ENCODE data around the gene SNIP1.
"Not testable (repeated sequence)": the region's sequence is repeated elsewhere in the genome, so short reads cannot be mapped to it uniquely, and the experiment has no call there.

SNIP1 gene

GRCh38 chr1:37564892-37565291 lies 10.8 kb upstream of the SNIP1 start:
- no peak overlapping the region for H3K4me3 ChIP-seq (replicated peaks; ENCODE audit: low read depth, low read length)
- DNase-seq (ENCODE audit: extremely low read depth, low read depth) = no peak
- TF ChIP-seq, protein P1, sequence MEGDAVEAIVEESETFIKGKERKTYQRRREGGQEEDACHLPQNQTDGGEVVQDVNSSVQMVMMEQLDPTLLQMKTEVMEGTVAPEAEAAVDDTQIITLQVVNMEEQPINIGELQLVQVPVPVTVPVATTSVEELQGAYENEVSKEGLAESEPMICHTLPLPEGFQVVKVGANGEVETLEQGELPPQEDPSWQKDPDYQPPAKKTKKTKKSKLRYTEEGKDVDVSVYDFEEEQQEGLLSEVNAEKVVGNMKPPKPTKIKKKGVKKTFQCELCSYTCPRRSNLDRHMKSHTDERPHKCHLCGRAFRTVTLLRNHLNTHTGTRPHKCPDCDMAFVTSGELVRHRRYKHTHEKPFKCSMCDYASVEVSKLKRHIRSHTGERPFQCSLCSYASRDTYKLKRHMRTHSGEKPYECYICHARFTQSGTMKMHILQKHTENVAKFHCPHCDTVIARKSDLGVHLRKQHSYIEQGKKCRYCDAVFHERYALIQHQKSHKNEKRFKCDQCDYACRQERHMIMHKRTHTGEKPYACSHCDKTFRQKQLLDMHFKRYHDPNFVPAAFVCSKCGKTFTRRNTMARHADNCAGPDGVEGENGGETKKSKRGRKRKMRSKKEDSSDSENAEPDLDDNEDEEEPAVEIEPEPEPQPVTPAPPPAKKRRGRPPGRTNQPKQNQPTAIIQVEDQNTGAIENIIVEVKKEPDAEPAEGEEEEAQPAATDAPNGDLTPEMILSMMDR (IDR thresholded peaks at IDR 0.05; ENCODE audit: low read depth, low read length, missing control alignments) = no peak

DNA sequence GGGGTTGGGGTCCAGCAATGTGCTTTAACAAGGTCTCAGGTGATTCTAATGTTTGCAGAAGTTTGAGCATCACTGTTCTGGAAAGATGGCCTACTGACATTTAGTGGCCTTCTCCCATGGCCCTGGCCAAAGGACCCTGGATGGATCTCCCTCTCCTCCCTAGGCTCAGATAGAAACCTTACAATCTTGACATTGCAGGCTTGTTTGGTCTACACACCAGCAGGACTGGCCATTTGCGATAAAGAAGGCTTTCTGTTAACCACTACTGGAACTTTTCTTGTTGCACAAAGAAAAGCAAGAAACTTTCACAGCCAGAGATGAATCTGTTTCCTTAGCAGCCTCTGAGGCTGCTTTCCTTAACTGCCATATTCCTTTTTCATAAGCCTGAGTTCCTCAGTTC lies 8.9 kb upstream of the SNIP1 start:
- TF ChIP-seq, protein P1 (IDR thresholded peaks at IDR 0.05; ENCODE audit: low read depth, low read length, missing control alignments) = no peak
- no peak for DNase-seq (ENCODE audit: extremely low read depth, low read depth)
- H3K4me3 ChIP-seq (replicated peaks; ENCODE audit: low read depth, low read length) = no peak overlapping the region

DNA sequence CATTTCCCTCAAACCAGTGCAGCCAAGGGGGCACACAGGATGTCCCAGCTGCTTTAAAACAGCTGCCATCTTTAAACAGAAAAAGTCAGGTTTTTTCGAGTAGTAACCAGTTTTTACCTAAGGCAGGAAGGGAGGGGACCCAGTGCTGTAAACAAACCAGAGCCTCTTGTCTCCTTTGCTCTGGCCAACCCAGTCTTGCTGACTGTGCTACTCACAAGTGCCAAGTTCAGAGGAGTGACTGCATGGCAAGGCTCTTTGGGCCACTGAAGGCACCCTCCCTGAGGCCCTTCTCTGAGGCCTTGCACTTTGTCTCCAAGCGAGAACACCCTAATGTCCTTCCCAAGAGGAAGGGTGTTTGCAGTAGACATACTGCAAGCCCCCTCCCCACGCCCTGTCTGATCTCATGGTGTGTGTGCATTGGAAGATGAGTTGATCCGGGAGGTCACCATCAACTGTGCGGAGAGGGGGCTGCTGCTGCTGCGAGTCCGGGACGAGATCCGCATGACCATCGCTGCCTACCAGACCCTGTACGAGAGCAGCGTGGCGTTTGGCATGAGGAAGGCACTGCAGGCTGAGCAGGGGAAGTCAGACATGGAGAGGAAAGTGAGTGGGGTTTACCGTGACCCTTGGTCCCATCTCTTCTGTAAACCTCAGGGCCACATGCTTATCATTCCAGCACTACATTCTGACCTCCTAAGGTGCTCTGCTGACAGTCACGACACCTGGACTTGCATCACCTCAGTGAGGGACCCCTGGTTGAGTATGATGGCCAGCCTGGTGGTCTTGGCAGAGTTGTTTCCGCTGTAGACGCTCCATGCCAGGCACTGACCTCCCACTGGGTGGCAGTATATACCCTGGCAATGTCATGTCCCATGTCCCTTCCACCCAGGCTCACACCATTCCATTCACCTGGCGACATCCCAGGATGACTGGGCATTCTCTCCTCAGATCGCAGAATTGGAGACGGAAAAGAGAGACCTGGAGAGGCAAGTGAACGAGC lies 7.3 kb upstream of the SNIP1 start:
- TF ChIP-seq, protein P1 (IDR thresholded peaks at IDR 0.05; ENCODE audit: low read depth, low read length, missing control alignments) = peak; percentile 70
- DNase-seq (ENCODE audit: extremely low read depth, low read depth) = no peak
- no peak overlapping the region for H3K4me3 ChIP-seq (replicated peaks; ENCODE audit: low read depth, low read length)

DNA sequence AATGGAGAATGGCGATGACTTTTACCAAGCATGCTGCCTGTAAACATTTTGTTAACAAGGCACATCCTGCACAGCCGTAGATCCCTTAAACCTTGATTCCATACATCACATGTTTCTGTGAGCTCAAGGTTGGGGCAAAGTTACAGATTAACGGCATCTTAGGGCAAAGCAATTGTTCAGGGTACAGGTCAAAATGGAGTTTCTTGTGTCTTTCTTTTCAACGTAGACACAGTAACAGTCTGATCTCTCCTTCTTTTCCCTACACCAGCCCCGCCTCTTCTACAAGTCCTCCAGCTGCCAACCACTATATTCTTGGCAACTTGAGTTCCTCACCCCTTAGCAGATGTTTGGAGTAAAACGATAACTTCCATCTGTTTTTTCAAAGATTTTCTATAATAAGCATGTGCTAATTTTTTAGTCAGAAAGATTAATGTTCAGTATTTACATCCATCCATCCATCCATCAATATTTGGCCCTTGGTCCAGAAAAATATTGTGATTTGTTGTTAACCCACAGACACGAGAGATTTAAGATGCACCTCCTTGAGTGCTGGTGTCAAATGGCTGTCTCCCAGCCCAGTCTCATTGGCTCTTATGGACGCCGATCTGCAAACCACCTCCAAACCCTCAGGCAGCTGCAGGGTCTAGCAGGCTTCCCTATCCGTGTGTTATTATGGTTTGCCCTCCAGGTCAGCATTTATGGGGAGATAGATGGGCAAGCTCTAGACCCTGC lies 6.5 kb upstream of the SNIP1 start:
- TF ChIP-seq, protein P1 (IDR thresholded peaks at IDR 0.05; ENCODE audit: low read depth, low read length, missing control alignments) = no peak
- no peak for DNase-seq (ENCODE audit: extremely low read depth, low read depth)
- no peak overlapping the region for H3K4me3 ChIP-seq (replicated peaks; ENCODE audit: low read depth, low read length)

GRCh38 chr1:37559957-37560379 lies 5.9 kb upstream of the SNIP1 start:
- DNase-seq (ENCODE audit: extremely low read depth, low read depth); H3K4me3 ChIP-seq (replicated peaks; ENCODE audit: low read depth, low read length): not testable (repeated sequence)

- H3K4me3 ChIP-seq (replicated peaks; ENCODE audit: low read depth, low read length) = no peak overlapping the region
- no peak for DNase-seq (ENCODE audit: extremely low read depth, low read depth)
- TF ChIP-seq, protein P1 (IDR thresholded peaks at IDR 0.05; ENCODE audit: low read depth, low read length, missing control alignments) = no peak
Measured at GRCh38 chr1:37559080-37559479, 5.0 kb upstream of the SNIP1 start.

GRCh38 chr1:37558411-37558810 lies 4.3 kb upstream of the SNIP1 start:
- DNase-seq (ENCODE audit: extremely low read depth, low read depth) = no peak
- no peak overlapping the region for H3K4me3 ChIP-seq (replicated peaks; ENCODE audit: low read depth, low read length)
- TF ChIP-seq, protein P1 (IDR thresholded peaks at IDR 0.05; ENCODE audit: low read depth, low read length, missing control alignments) = no peak
